Left cardiac atrium (tissue), 4 donors: ENCODE results near the gene ACSM2A. TPM values are rescaled to one million over a fixed set of nuclear protein-coding genes. Genes with fewer than 3 reads are reported as not detected.
"Not testable (repeated sequence)": the region's sequence is repeated elsewhere in the genome, so short reads cannot be mapped to it uniquely, and the experiment has no call there.

Experiments used
- ATAC-seq, 2 donors: fragments of 200-7000 bp; cut with Tn5 transposase; one replicate each; pipeline ENCODE4 v1.9.1; 2020; ENCODE audit warnings: mild to moderate bottlenecking in 2 of 2, moderate library complexity in 2 of 2
- DNase-seq: peaks from one replicate; pipeline ENCODE4 v3.0.0-alpha.2; 2020
- intact Hi-C, 2 donors: fragments of 100-400 bp; cut with DNase I; formaldehyde crosslinking; loops; one replicate each; pipeline versions ENCODE4 v1.14.1 to v1.15.1; 2022 to 2023
- total RNA-seq, 2 donors: library from RNA; stranded (reverse); fragmentation: NEBNext Ultra II Directional; extraction: Animal tissue kit (Norgen Biotek cat#: 25700); gene quantifications; one replicate each; pipeline ENCODE4 v1.2.1, GENCODE V29; 2021
- donor health status: DM: no; HTN: yes; CAD: no.
- donor health status: DM: no; HTN: yes; CAD: no; lungs with severe emphysema.
- donor health status: DM: yes; HTN: yes; CAD: no.
- donor health status: Dilated cardiomyopathy.

The ACSM2A gene
- total RNA-seq, 2 donors from 2014 or later: not detected

- no peak for ATAC-seq
- intact Hi-C loops: no loop called here
- DNase-seq: no peak
Observed at GRCh38 chr16:20519231-20519630, 67.9 kb downstream of the ACSM2A start.

DNA sequence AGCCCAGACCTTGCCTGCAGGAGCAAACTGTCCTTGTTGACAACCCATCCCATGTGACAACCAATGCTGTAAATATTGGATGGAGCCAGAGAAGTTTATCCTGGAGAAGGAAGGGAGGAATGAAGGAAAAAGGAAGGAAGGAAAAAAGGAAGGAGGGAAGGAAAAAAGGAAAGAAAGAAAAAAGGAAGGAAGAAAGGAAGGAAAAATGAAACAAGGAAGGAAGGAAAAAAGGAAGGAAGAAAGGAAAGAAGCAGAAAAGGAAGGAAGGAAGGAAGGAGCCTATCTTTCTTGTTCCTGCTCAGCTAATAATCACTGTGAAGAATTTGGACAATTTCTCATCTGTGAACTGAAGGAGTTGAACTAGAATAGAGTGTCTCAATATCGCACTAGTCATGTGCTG, 68.8 kb downstream of the ACSM2A start:
- no peak for ATAC-seq

DNA sequence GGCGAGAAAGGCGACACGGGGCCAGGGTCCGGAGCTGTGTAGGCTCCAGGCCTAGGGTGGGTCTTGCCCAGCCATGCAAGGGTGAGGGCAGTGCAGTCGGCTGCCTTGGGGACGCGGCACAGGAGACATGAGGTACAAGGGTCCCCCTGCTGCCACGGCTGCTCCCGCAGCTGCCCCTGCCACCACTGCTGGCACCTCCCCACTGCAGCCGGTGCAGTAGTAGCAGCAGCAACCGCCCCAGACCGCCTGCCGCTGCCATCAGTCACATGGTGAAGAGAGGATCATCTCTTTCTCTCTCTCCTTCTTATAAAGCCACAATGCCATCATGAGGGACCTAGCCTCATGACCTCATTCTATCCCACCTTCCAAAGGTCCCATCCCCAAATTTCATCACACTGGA, 80.5 kb downstream of the ACSM2A start:
- ATAC-seq, DNase-seq, intact Hi-C loops: not testable (repeated sequence)

More for the DNA sequence above, 68.8 kb downstream of the ACSM2A start:
- DNase-seq: no peak
- intact Hi-C loops: no loop called here

GRCh38 chr16:20532284-20532792, 81.0 kb downstream of the ACSM2A start:
- intact Hi-C loops, DNase-seq, ATAC-seq: not testable (repeated sequence)

GRCh38 chr16:20536669-20537068, 85.3 kb downstream of the ACSM2A start:
- DNase-seq, ATAC-seq, intact Hi-C loops: not testable (repeated sequence)

Other genes with a start within 250 kb of the ACSM2A start
- gene GP2, start 124.0 kb upstream of the ACSM2A start, total RNA-seq: not detected
- gene UMOD, start 98.8 kb upstream of the ACSM2A start, total RNA-seq: not detected
- not detected for gene PDILT, start 46.8 kb upstream of the ACSM2A start, total RNA-seq
- gene ACSM5, start 42.0 kb upstream of the ACSM2A start, total RNA-seq: 1 to 10 TPM; 3.6 to 7.8 TPM
- under 1 TPM in 1 of 2 donors, not detected in 1; 0.41 TPM for gene ACSM2B, start 124.8 kb downstream of the ACSM2A start, total RNA-seq
- gene ACSM1, start 246.2 kb downstream of the ACSM2A start, total RNA-seq: not detected